ENCODE data around the gene IGSF21. TPM values are rescaled to one million over a fixed set of nuclear protein-coding genes. Genes with fewer than 3 reads are reported as not detected.

Gene IGSF21
- total RNA-seq, 4 donors from 2014 or later = 0.68 to 3.5 (median 1.3) TPM

DNA sequence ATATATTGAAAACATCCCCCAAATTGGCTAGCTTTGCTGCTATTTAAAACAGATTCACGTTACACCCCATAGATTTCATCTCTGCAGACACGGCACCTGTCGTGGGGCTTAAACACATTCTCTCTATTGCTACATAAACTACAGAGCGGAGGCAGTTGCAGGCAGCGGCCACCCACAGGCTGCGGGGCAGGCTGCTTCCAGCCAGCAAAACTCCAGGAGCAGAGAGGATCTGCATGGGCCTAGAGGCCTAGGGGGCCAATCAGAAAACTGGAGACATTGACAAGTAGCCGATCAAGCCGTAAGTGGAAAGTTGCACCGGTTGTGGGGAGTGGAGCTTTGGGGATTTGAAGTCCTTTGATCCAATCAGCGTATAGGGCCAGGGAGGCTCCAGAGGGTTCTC is 244.1 kb downstream of the IGSF21 start:
- 66% methylated on average over 10 of the region's 10 CpGs for WGBS
- DNase-seq (ENCODE audit: low spot score in 2 of 2) = no peak
- Histone ChIP-seq H3K36me3 (no peaks in the 10 kb centered on the region), H3K27ac (no peak overlapping the region), H3K4me3 (no peak overlapping the region), H3K27me3 (peaks cover 57% of the 10 kb centered on the region), H3K4me1 (no peaks in the 10 kb centered on the region), H3K9me3 (no peaks in the 10 kb centered on the region)
- TF ChIP-seq CTCF (IDR thresholded peaks at IDR 0.05) (no peak), POLR2AphosphoS5 (IDR thresholded peaks at IDR 0.05) (no peak), EP300 (IDR thresholded peaks at IDR 0.05) (no peak), POLR2A (IDR thresholded peaks at IDR 0.05) (no peak)

DNA sequence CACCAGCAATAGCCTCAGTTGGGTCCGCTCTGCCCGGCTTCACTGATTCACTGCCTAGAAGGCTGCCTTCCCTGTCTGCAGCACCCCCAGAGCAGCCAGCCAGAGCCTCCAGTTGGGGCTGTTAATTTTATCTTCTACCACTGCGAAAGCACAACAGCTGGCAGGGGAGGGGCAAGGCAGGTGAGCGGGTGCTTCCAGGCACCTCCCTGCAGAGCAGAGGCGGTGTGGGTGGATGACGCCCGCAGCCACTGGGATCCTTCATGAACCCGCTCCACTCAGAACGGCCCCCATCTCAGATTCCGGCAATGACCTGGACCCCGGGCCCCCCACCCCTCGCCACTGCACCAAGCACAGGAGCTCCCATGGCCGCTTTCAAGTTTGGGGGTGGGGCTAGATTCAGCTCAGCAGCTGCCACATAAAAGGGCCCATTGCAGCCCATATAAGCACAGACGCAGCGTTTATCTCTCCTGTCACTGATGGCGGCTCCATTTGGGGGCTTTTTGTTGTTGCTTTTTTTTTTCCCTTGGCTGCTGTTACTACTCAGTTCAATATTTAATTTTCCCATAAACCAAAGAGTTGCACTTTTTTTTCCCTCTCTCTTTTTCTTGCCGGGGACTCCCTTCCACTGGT is 245.2 kb downstream of the IGSF21 start:
- Histone ChIP-seq H3K36me3 (no peaks in the 10 kb centered on the region), H3K4me1 (no peaks in the 10 kb centered on the region), H3K9me3 (no peaks in the 10 kb centered on the region), H3K4me3 (no peak overlapping the region), H3K27me3 (peaks cover 61% of the 10 kb centered on the region), H3K27ac (no peak overlapping the region)
- WGBS = 32% methylated on average over 17 of the region's 17 CpGs
- TF ChIP-seq POLR2AphosphoS5 (IDR thresholded peaks at IDR 0.05) = no peak
- no peak for DNase-seq (ENCODE audit: low spot score in 2 of 2)

DNA sequence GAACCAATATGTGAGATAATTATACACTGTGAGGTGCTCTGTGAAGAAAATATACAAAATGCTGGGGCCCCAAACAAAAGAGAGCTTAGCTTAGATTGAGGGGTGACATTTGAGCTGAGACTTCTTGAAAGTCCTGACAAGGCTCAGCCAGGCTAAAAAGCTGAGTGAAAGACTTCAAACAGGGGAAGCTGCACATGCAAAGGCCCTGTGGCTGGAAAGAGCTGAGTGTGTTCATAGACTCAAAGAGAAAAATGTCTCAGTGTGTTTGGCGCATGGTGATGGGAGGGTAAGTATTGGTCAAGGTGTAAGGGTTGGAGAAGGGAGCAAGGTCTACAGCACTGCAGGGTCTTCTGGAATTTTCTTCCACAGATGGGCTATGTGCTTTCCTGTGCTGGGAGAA is 245.9 kb downstream of the IGSF21 start:
- H3K27me3 ChIP-seq = peaks cover 66% of the 10 kb centered on the region

GRCh38 chr1:18353992-18354391 is 246.4 kb downstream of the IGSF21 start:
- Histone ChIP-seq H3K27me3 (peaks cover 70% of the 10 kb centered on the region), H3K4me1 (no peaks in the 10 kb centered on the region), H3K36me3 (no peaks in the 10 kb centered on the region), H3K9me3 (no peaks in the 10 kb centered on the region), H3K27ac (no peak overlapping the region), H3K4me3 (no peak overlapping the region)
- TF ChIP-seq EP300 (IDR thresholded peaks at IDR 0.05) = no peak
- WGBS = 74% methylated on average over 2 of the region's 2 CpGs
- no peak for DNase-seq (ENCODE audit: low spot score in 2 of 2)

More for the DNA sequence above, 245.9 kb downstream of the IGSF21 start:
- no peaks in the 10 kb centered on the region for H3K4me1 ChIP-seq
- no peak for DNase-seq (ENCODE audit: low spot score in 2 of 2)
- TF ChIP-seq POLR2A (IDR thresholded peaks at IDR 0.05) = no peak
- no peaks in the 10 kb centered on the region for H3K9me3 ChIP-seq
- H3K36me3 ChIP-seq = no peaks in the 10 kb centered on the region
- H3K4me3 ChIP-seq = no peak overlapping the region
- no peak overlapping the region for H3K27ac ChIP-seq
- WGBS = 92% methylated on average over 1 of the region's 1 CpG

DNA sequence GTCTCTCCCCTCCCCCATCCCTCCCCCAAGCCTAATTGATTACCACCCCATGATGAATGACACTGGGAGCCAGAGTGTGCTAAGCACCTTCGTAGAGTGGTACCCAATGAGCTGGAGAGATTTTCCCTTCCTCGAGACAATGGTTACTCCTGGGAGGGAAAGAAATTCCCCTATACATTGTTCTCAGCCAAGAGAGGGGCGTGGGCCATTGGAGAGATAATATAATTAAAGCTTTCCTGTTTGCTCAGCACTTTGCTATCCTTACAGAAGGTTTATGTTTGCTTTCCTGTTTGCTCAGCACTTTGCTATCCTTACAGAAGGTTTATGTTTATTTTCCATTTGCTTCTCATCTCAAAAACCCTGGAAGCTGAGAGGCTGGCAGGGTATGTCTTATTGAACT is 247.0 kb downstream of the IGSF21 start:
- H3K4me3 ChIP-seq = no peak overlapping the region
- no peak for DNase-seq (ENCODE audit: low spot score in 2 of 2)
- TF ChIP-seq POLR2AphosphoS5 (IDR thresholded peaks at IDR 0.05) = no peak
- TF ChIP-seq POLR2A (IDR thresholded peaks at IDR 0.05) = no peak
- no peak for TF ChIP-seq EP300 (IDR thresholded peaks at IDR 0.05)
- no peak for TF ChIP-seq CTCF (IDR thresholded peaks at IDR 0.05)
- H3K36me3 ChIP-seq = no peaks in the 10 kb centered on the region
- no peak overlapping the region for H3K27ac ChIP-seq
- no peaks in the 10 kb centered on the region for H3K4me1 ChIP-seq
- peaks cover 71% of the 10 kb centered on the region for H3K27me3 ChIP-seq
- H3K9me3 ChIP-seq = no peaks in the 10 kb centered on the region
- 22% methylated on average over 3 of the region's 3 CpGs for WGBS

- no peak overlapping the region for H3K4me3 ChIP-seq
- TF ChIP-seq CTCF (IDR thresholded peaks at IDR 0.05) (no peak), EP300 (IDR thresholded peaks at IDR 0.05) (no peak), POLR2AphosphoS5 (IDR thresholded peaks at IDR 0.05) (no peak), POLR2A (IDR thresholded peaks at IDR 0.05) (no peak)
- H3K4me1 ChIP-seq = no peaks in the 10 kb centered on the region
- no peak overlapping the region for H3K27ac ChIP-seq
- H3K9me3 ChIP-seq = no peaks in the 10 kb centered on the region
- H3K36me3 ChIP-seq = no peaks in the 10 kb centered on the region
- H3K27me3 ChIP-seq = peaks cover 60% of the 10 kb centered on the region
- 61% methylated on average over 9 of the region's 9 CpGs for WGBS
- DNase-seq (ENCODE audit: low spot score in 2 of 2) = no peak
Observed at GRCh38 chr1:18357622-18358230, 250.1 kb downstream of the IGSF21 start.

Data from suprapubic skin (tissue), 4 donors.